GM19452 (cell line): ENCODE measurements around the gene PIAS2.
A peak's percentile ranks its signal among the peaks of the same experiment; 100 is the strongest.

Experiments used
- ATAC-seq: cut with Tn5 transposase; IDR thresholded peaks from one replicate; pipeline ENCODE4 v1.9.1; 2021; ENCODE audit not compliant: unreplicated experiment

PIAS2 gene

GRCh38 chr18:46768166-46768921 lies 149.0 kb downstream of the PIAS2 start:
- ATAC-seq, result no peak

- no peak for ATAC-seq
Measured at GRCh38 chr18:46767217-46767616, 150.1 kb downstream of the PIAS2 start.

DNA sequence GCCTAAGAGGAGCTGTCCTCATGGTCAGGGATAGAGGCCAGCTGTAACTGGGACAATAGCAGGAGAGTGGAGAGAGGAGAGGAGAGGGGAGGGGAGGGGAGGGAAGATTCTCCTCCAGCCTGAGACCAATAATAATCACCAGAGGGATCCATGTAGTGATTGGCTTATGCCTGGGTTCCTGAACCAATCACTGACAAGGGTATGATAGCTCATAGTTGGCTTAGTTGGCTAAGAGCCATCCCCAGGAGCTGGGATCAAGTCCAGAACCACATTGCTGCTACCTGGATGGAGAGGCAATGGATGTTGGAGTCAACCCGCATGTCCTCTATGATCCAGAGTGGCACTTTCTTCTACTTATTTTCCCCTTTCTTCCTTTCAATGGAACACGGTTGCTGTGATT lies 152.7 kb downstream of the PIAS2 start:
- ATAC-seq, result no peak

DNA sequence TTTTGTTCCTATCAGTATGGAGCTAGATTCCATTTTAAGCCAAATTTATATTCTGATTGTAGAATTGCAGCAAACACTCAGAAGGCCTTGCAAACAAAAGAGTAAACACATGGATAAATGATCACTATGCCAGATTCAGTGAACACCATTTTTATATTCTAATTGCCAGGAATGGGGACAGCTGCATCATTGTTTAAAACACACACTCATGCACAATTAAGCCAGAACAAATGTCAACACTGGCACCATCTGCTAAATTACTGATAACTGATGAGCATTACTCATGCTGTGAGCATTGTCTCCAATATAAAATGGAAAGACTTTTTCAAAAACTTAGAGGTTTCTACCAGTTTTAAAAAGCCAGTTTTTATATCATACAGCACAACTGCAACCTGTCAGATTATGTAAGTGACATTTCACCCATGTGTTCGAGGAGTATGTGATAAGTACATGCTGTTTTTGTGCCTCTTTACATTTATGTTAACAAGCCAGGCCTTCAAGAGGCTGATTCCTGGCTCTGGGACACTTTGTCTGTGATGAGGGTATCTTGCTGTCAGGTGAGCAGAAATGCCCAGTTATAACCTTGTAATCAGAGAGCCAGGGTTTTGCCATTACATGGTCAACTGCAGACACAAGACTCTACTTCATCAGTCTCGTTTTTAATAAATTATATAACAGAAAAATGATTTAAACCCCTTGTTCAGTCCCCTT lies 156.1 kb downstream of the PIAS2 start:
- ATAC-seq, result no peak

DNA sequence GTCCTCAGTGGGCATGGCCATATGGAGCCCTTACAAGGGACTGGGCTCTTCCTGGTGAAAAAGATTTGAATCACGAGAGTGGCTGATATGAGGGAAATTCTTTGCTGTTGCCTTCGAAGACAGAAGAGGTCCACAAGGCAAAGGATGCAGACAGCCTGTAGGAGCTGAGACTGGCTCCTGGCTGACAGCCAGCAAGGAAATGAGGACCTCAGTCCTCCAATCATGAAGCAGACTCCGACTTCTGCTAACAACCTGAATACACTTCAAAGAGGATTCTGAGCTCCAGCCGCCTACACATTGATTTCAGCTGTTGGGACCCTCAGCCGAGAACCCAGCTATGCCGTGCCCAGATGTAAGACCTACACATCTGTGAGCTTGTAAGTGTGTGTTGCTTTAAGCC lies 157.4 kb downstream of the PIAS2 start:
- ATAC-seq, result no peak

DNA sequence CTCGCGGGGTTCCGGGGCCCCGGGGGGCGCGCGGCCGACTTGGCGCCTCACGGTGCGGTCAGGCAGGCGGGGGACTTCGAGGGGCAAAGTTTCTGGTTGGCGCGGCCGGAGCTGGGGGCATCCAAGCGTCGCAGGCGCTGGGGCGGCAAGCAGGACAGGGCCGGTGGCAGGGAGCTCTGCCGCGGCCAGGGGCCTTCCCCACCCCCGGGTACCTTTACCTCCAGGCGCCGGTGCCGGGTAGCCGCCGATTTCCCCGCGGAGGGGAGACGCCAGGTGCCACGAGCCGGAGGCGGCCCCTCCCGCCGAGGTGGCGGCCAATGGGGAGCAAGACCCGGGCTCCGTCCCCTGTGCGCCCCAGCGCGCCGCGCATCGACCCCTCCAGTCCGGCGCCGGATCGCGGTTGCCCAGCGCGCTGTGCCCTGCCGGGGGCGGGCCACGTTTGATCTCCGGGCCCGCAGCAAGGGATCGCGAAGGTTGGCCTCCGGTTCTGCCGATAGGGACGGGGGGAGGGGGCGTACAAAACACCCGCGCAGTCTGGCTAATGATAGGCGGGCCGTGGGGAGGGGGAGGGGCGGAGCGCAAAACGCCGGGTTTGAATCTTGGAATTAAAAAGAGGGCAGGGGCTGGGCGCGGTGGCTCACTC lies 160.6 kb downstream of the PIAS2 start, which contains the start of gene ST8SIA5:
Gene ST8SIA5 (minus strand): TSS at position 495 of the 643 bp plus-strand sequence. CDS start 545 bp downstream, outside the sequence.
- ATAC-seq, result no peak

- ATAC-seq, result no peak
Measured at GRCh38 chr18:46756025-46756558, 161.2 kb downstream of the PIAS2 start.

DNA sequence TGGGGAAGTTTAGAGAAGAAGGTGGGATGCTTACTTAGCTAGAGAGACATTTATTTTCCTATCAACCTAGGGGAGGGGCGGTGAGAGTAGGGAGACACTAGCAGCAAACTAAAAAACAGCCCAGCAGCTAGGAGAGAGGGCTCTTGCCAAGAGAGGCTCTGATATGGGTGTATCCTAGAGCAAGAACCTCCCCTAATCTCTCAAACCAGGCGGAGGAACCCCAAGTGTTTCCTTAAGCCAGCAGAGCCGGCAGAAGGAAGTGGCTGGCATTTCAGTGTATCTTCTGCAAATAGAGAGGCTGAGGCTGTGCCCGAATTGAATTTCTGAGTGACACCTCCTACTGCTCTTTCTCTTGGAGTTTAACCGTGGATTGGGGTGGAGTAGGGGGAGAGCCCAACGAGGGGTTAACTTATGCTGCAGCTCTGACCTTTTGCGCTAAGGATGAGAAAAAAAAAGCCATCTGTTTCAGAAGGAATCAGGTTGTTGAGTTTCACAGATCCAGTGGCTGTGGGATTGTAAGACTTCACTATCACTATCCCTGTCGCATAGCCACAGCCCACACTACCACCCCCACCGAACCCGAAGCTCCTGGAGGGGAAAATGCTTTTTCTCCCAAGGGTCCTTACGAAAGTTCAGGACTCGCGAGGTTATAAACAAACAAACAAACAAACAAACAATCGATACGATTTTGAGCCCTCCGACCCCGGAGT lies 161.8 kb downstream of the PIAS2 start:
- no peak for ATAC-seq

DNA sequence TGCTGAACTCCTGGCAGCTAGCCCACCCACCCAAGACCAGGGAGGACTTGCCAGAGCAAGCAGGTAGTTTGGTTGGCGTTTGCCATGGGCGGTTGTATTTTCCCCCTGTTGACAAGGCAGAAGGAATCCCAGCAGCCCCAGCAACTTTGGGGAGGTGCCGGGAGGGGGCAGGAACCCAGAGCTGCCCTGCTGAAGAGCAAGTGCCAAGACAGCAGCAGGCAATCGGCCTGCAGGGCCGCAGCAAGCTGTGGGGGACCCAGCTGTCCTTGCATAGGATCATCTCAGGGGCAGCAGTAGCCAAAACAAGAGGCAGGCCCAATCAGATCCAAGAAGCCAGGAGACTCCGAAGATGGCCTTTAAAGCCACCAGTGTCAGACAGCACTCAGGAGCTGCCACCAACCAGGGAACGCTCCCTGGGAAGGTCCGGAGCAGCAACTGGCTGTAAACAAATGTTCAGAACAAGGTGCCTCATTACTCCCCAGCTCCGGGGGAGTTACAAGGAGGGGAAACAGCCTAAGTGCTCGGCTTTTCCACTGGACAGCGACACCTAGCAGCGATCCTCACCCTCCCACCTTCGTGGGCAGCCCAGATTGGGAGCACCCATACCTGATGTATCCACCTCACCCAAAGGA lies 162.5 kb downstream of the PIAS2 start:
- no peak for ATAC-seq

- peak; percentile 65 for ATAC-seq
Measured at GRCh38 chr18:46754188-46754587, 163.1 kb downstream of the PIAS2 start.
